ENCODE data around the gene OASL. TPM values are rescaled to one million over a fixed set of nuclear protein-coding genes. Genes with fewer than 3 reads are reported as not detected.

The OASL gene
- polyA plus RNA-seq, 3 donors, result 9.9 to 14.9 (median 13.4) TPM

DNA sequence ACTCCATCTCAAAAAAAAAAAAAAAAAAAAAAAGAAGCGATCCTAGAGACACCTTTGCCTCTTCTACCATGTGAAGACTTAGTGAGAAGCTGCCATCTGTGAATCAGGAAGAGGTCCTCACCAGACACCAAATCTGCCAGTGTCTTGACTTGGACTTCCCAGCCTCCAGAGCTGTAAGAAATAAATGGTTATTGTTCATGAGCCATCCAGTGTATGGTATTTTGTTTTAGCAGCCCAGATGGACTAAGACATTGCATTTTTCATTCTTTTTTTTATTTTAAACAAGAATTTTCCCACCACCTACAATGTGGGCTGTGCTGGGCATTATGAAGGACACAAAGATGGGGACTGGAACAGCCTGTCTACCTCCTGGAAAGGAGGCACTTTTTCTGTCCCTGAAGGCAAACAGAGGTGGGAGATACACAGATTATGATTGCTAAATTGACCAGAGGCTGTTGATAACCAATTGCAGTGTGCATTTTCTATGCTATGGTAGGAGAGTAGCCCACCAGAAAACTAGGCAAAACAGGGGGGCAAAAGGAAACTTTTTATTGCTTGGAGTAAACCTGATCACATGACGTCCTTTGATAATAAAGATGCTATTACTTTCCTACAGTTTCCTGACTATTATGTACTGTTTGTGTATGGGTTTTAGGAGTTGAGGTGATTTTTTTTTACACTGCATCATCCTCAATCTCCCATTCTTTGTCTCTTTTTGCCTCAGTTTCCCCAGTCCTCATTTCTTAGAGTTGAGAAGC is 20.0 kb downstream of the OASL start:
- peaks cover 0 to 6% (median 3%) of the 10 kb centered on the region in 7 donors for H3K9me3 Mint-ChIP-seq
- H3K27ac ChIP-seq (ENCODE audit: low read depth in 1 of 2, low read length in 2 of 2), result no peak overlapping the region
- no peak overlapping the region for H2AFZ ChIP-seq (ENCODE audit: insufficient read depth, low read depth, low read length, poor library complexity, severe bottlenecking)
- peaks cover 13 to 33% of the 10 kb centered on the region in 2 donors for H3K36me3 Mint-ChIP-seq
- H3K9me3 ChIP-seq (replicated peaks in 1 of 2; ENCODE audit: control insufficient read depth in 1 of 2, insufficient read depth in 1 of 2, low read length in 2 of 2), result no peaks in the 10 kb centered on the region
- no peak for DNase-seq
- TF ChIP-seq, protein P1, sequence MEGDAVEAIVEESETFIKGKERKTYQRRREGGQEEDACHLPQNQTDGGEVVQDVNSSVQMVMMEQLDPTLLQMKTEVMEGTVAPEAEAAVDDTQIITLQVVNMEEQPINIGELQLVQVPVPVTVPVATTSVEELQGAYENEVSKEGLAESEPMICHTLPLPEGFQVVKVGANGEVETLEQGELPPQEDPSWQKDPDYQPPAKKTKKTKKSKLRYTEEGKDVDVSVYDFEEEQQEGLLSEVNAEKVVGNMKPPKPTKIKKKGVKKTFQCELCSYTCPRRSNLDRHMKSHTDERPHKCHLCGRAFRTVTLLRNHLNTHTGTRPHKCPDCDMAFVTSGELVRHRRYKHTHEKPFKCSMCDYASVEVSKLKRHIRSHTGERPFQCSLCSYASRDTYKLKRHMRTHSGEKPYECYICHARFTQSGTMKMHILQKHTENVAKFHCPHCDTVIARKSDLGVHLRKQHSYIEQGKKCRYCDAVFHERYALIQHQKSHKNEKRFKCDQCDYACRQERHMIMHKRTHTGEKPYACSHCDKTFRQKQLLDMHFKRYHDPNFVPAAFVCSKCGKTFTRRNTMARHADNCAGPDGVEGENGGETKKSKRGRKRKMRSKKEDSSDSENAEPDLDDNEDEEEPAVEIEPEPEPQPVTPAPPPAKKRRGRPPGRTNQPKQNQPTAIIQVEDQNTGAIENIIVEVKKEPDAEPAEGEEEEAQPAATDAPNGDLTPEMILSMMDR (IDR thresholded peaks at IDR 0.05), result no peak
- H3K79me2 ChIP-seq (ENCODE audit: insufficient read depth, low read length), result peaks cover 12% of the 10 kb centered on the region
- H3K27me3 ChIP-seq (ENCODE audit: control insufficient read depth in 2 of 2, insufficient read depth in 2 of 2, low read length in 2 of 2), result no peaks in the 10 kb centered on the region
- H3K4me3 ChIP-seq (replicated peaks in 1 of 3; ENCODE audit: low read depth in 2 of 3, low read length in 3 of 3), result no peak overlapping the region
- peak overlapping the region in 1 of 7 donors; percentile 28 for H3K27ac Mint-ChIP-seq
- H3K27me3 Mint-ChIP-seq (ENCODE audit: low read depth in 3 of 3), result peaks cover 0 to 3% (median 0%) of the 10 kb centered on the region in 3 donors
- intact Hi-C loops (cut with micrococcal nuclease), result loop anchor here in 1 of 2 donors (5.0 kb wide), 1 partner anchor 43 kb away; no protein-coding TSS in a partner anchor
- no peaks in the 10 kb centered on the region for H4K20me1 ChIP-seq (ENCODE audit: insufficient read depth, low read length)
- H3K9ac ChIP-seq (ENCODE audit: insufficient read depth, low read length, poor library complexity, severe bottlenecking), result no peak overlapping the region
- H3K4me2 ChIP-seq (replicated peaks; ENCODE audit: extremely low read depth, low read length, poor library complexity, severe bottlenecking), result no peak overlapping the region
- H3K4me1 ChIP-seq (ENCODE audit: control insufficient read depth in 1 of 2, insufficient read depth in 2 of 2, low read length in 2 of 2), result peaks cover 7 to 8% of the 10 kb centered on the region in 2 donors
- peaks cover 14% of the 10 kb centered on the region for H3K4me1 Mint-ChIP-seq
- peaks cover 0 to 24% of the 10 kb centered on the region in 2 donors for H3K36me3 ChIP-seq (replicated peaks in 1 of 2; ENCODE audit: control insufficient read depth in 1 of 2, insufficient read depth in 2 of 2, low read length in 2 of 2)
- WGBS (ENCODE audit: insufficient coverage), result no CpG with 5 or more reads among the region's 2 CpGs
- H3K4me3 Mint-ChIP-seq, result no peak overlapping the region

GRCh38 chr12:121017966-121018491 is 21.0 kb downstream of the OASL start:
- TF ChIP-seq, protein P1 (IDR thresholded peaks at IDR 0.05), result no peak
- intact Hi-C loops (cut with micrococcal nuclease), result loop anchor here in 1 of 2 donors (5.0 kb wide), 1 partner anchor 44 kb away; no protein-coding TSS in a partner anchor
- Histone ChIP-seq H2AFZ (ENCODE audit: insufficient read depth, low read depth, low read length, poor library complexity, severe bottlenecking) (no peak overlapping the region), H3K4me1 (ENCODE audit: control insufficient read depth in 1 of 2, insufficient read depth in 2 of 2, low read length in 2 of 2) (peaks cover 7 to 8% of the 10 kb centered on the region in 2 donors), H3K4me2 (replicated peaks; ENCODE audit: extremely low read depth, low read length, poor library complexity, severe bottlenecking) (no peak overlapping the region), H3K79me2 (ENCODE audit: insufficient read depth, low read length) (peaks cover 12% of the 10 kb centered on the region), H3K27me3 (ENCODE audit: control insufficient read depth in 2 of 2, insufficient read depth in 2 of 2, low read length in 2 of 2) (no peaks in the 10 kb centered on the region), H3K4me3 (replicated peaks in 1 of 3; ENCODE audit: low read depth in 2 of 3, low read length in 3 of 3) (no peak overlapping the region), H3K9me3 (replicated peaks in 1 of 2; ENCODE audit: control insufficient read depth in 1 of 2, insufficient read depth in 1 of 2, low read length in 2 of 2) (no peaks in the 10 kb centered on the region), H4K20me1 (ENCODE audit: insufficient read depth, low read length) (no peaks in the 10 kb centered on the region), H3K27ac (ENCODE audit: low read depth in 1 of 2, low read length in 2 of 2) (no peak overlapping the region), H3K9ac (ENCODE audit: insufficient read depth, low read length, poor library complexity, severe bottlenecking) (no peak overlapping the region), H3K36me3 (replicated peaks in 1 of 2; ENCODE audit: control insufficient read depth in 1 of 2, insufficient read depth in 2 of 2, low read length in 2 of 2) (peaks cover 2 to 17% of the 10 kb centered on the region in 2 donors)
- DNase-seq, result peak; percentile 52 to 77 (median 67)
- Mint-ChIP-seq H3K4me1 (peaks cover 13% of the 10 kb centered on the region), H3K27ac (peak overlapping the region in 4 of 7 donors; percentile 26 to 85 (median 67)), H3K9me3 (peaks cover 0 to 6% (median 3%) of the 10 kb centered on the region in 7 donors), H3K27me3 (ENCODE audit: low read depth in 3 of 3) (peaks cover 0 to 2% (median 0%) of the 10 kb centered on the region in 3 donors), H3K4me3 (no peak overlapping the region), H3K36me3 (peaks cover 15 to 23% of the 10 kb centered on the region in 2 donors)
- 62% methylated on average over 9 of the region's 15 CpGs for WGBS (ENCODE audit: insufficient coverage)

Measured in CD14-positive monocyte (primary cell).